ENCODE measurements around the gene FGFBP2. TPM values are rescaled to one million over a fixed set of nuclear protein-coding genes. Genes with fewer than 3 reads are reported as not detected.
A peak's percentile ranks its signal among the peaks of the same experiment; 100 is the strongest.

The FGFBP2 gene
- not detected in 2 replicates for total RNA-seq (2014; rRNA removed; shearing (Covaris generic); ENCODE audit: low replicate concordance)

GRCh38 chr4:15963001-15963451, at the start of gene FGFBP2:
FGFBP2 (minus strand) TSS chr4:15963175; CDS start chr4:15963129, 46 bp downstream.
- no peaks in the 10 kb centered on the region for H3K9me3 ChIP-seq
- no peaks in the 10 kb centered on the region for H3K36me3 ChIP-seq
- H3K27me3 ChIP-seq, result no peaks in the 10 kb centered on the region
- H3K4me3 ChIP-seq, result no peak within 1 kb of the TSS
- DNase-seq, result peak; percentile 31

DNA sequence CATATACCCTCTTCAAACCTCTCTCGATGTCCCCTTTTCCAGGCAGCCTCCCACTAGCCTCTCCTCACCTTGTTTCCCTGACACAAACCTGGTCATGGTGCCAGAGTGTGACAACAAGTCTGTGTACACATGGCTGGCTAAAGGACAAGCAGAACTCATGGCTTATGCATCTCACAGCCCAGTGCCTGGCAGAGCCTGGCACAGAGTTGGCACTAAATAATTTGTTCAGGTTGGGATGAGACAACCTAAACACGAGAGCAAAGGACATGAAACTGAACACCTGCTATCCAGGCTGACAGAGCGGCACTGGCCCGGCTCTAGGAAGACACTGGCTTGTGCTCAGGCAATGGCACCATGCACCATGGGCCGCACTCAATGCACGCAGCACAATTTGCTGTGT, 48.2 kb upstream of the FGFBP2 start:
- H3K27me3 ChIP-seq, result no peaks in the 10 kb centered on the region
- no peaks in the 10 kb centered on the region for H3K36me3 ChIP-seq
- H3K9me3 ChIP-seq, result no peaks in the 10 kb centered on the region
- DNase-seq, result no peak
- no peak overlapping the region for H3K4me3 ChIP-seq

GRCh38 chr4:16009153-16009552, 46.2 kb upstream of the FGFBP2 start:
- no peaks in the 10 kb centered on the region for H3K27me3 ChIP-seq
- H3K4me3 ChIP-seq, result no peak overlapping the region
- no peaks in the 10 kb centered on the region for H3K36me3 ChIP-seq
- no peak for DNase-seq
- no peaks in the 10 kb centered on the region for H3K9me3 ChIP-seq

- no peak for DNase-seq
- Histone ChIP-seq H3K36me3 (no peaks in the 10 kb centered on the region), H3K27me3 (no peaks in the 10 kb centered on the region), H3K4me3 (no peak overlapping the region), H3K9me3 (no peaks in the 10 kb centered on the region)
Observed at GRCh38 chr4:16007471-16008095, 44.6 kb upstream of the FGFBP2 start.

GRCh38 chr4:16006771-16007446, 43.9 kb upstream of the FGFBP2 start:
- H3K4me3 ChIP-seq, result no peak overlapping the region
- DNase-seq, result no peak
- no peaks in the 10 kb centered on the region for H3K27me3 ChIP-seq
- no peaks in the 10 kb centered on the region for H3K9me3 ChIP-seq
- H3K36me3 ChIP-seq, result no peaks in the 10 kb centered on the region

- no peak for DNase-seq
- H3K4me3 ChIP-seq, result no peak overlapping the region
- H3K27me3 ChIP-seq, result no peaks in the 10 kb centered on the region
- H3K9me3 ChIP-seq, result no peaks in the 10 kb centered on the region
- no peaks in the 10 kb centered on the region for H3K36me3 ChIP-seq
Observed at GRCh38 chr4:16005676-16006075, 42.7 kb upstream of the FGFBP2 start.

DNA sequence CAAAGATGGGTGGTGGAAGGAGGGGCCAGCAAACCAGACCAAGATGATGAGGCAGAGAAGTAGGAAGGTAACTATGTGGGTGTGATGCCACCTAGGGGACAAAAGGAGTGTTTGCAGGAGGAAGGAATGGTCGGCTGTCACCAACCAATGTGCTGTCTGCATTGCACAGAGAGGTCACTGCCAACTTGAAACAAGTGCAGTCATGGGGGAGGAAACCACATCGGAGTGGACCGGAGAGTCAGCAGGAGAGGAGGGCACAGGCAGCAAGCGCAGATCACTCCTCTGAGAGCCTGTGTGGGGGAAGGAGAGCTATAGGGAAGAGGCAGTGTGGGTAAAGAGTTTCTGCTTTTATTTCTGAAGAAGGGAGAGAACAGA, 38.5 kb upstream of the FGFBP2 start:
- no peaks in the 10 kb centered on the region for H3K9me3 ChIP-seq
- H3K4me3 ChIP-seq, result no peak overlapping the region
- H3K36me3 ChIP-seq, result no peaks in the 10 kb centered on the region
- H3K27me3 ChIP-seq, result no peaks in the 10 kb centered on the region
- DNase-seq, result peak; percentile 39

GRCh38 chr4:16000708-16001483, 37.9 kb upstream of the FGFBP2 start:
- H3K36me3 ChIP-seq, result no peaks in the 10 kb centered on the region
- H3K4me3 ChIP-seq, result no peak overlapping the region
- no peak for DNase-seq
- no peaks in the 10 kb centered on the region for H3K27me3 ChIP-seq
- no peaks in the 10 kb centered on the region for H3K9me3 ChIP-seq

DNA sequence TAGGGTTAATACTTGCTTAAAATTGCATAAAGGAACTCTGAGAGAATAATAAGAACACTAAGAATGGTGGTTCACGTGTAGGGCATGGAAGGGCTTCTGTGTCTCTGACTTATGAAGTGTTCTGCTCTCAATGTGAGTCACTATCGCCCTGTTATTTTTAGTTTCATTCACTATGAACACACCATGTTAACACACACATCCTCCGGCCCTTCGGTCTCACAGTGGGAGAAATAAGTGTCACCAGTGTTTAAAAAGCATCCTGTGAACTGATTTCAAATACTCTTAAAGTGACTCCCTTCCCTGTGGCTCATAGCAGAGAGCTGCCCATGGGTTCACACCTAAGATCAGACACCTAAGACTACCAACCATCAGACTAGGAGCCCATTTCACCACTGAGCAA, 33.8 kb upstream of the FGFBP2 start:
- no peak overlapping the region for H3K4me3 ChIP-seq
- H3K36me3 ChIP-seq, result no peaks in the 10 kb centered on the region
- H3K27me3 ChIP-seq, result no peaks in the 10 kb centered on the region
- H3K9me3 ChIP-seq, result no peaks in the 10 kb centered on the region
- no peak for DNase-seq

GRCh38 chr4:15995826-15996225, 32.9 kb upstream of the FGFBP2 start:
- Histone ChIP-seq H3K9me3 (no peaks in the 10 kb centered on the region), H3K27me3 (no peaks in the 10 kb centered on the region), H3K4me3 (no peak overlapping the region), H3K36me3 (no peaks in the 10 kb centered on the region)
- DNase-seq, result no peak

DNA sequence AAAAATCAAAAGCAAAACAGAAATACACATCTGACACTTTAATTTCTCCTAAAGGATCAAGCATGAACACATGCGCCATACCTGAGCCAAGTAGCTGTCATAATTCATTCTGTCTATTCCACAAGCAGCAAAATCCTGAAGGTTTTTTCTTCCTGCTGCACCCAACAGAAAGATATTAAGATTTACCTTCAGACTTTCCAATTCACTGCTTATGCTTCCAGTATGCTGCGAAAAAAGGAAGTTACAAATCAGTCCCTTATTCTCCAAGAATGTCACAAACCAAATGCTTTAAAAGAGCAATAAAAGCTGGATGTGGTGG, 29.2 kb upstream of the FGFBP2 start:
- Histone ChIP-seq H3K27me3 (no peaks in the 10 kb centered on the region), H3K9me3 (no peaks in the 10 kb centered on the region), H3K36me3 (no peaks in the 10 kb centered on the region), H3K4me3 (no peak overlapping the region)
- no peak for DNase-seq

DNA sequence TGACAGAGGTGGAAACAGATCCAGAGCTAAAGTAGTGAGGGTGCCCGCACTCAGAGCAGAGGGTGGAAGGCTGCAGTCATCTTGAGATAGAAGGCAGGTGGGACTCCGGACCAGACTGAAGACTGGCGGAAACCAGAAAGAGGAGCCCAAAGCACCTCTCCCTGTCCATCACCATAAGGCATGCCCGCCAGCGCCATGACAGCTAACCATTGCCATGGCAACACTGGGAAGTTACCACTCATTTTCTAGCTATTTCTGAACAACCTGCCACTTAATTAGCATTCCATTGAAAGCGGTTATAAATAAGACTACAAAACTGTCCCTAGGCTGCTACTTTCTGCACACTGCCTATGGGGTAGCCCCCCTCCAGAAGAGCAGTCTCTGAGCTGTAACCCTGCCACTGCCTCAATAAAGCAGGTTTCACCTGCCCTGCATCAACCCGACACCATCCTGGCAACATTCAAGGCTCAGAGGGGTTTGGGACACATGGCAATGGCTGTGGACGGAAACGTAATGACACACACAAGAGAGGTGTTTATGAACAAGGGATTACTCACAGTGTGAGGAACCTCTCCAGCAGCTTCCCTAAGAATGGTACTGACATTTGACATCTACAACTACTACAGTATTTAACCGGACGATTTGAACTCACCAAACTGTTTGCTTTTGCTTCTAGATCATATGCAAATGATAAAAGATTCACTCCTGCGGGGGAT, 27.8 kb upstream of the FGFBP2 start:
- no peak overlapping the region for H3K4me3 ChIP-seq
- H3K9me3 ChIP-seq, result no peaks in the 10 kb centered on the region
- no peak for DNase-seq
- no peaks in the 10 kb centered on the region for H3K36me3 ChIP-seq
- H3K27me3 ChIP-seq, result no peaks in the 10 kb centered on the region

DNA sequence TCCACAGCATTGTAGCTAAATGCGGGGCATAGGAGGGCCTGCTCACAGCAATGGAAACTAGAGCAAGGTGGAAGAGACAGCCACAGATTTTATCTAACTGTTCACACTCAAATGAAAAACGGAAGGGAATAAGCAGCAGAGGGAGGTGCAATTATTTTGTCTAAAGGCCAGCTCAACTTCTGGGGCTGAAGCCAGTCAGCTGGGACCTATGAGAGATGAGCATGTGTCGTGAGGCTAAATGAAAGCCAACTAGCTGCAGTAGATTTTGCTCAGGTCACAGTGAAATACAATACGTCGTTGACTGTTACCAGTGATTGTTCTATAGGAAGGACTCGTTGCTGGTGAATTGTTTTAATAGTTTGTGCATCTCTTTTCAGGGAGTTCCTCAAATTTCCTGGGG, 26.4 kb upstream of the FGFBP2 start:
- Histone ChIP-seq H3K27me3 (no peaks in the 10 kb centered on the region), H3K9me3 (no peaks in the 10 kb centered on the region), H3K4me3 (no peak overlapping the region), H3K36me3 (no peaks in the 10 kb centered on the region)
- DNase-seq, result peak; percentile 15

GRCh38 chr4:15988222-15988621, 25.2 kb upstream of the FGFBP2 start:
- no peaks in the 10 kb centered on the region for H3K36me3 ChIP-seq
- no peak for DNase-seq

DNA sequence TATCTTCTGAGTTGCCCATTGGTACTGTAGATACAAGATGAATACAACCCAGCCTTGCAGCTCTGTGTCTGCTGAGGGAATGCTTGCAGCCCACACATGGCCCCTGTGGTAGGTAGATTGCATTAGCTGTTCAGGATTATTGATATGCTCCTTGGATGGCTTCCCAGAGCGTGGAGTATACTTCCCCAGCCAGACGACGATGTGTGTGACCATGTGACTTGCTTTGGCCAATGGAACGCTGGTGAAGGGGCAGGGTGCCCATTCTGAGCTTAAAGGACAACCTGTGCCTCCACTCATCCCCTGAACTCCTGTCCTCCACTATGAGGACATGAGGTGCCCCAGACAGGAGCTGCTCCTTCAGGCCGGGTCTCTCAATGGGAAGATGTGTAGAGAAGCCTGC, 23.9 kb upstream of the FGFBP2 start:
- DNase-seq, result no peak
- Histone ChIP-seq H3K36me3 (no peaks in the 10 kb centered on the region), H3K4me3 (no peak overlapping the region), H3K9me3 (no peaks in the 10 kb centered on the region), H3K27me3 (no peaks in the 10 kb centered on the region)

More at GRCh38 chr4:15988222-15988621, 25.2 kb upstream of the FGFBP2 start:
- Histone ChIP-seq H3K4me3 (no peak overlapping the region), H3K9me3 (no peaks in the 10 kb centered on the region), H3K27me3 (no peaks in the 10 kb centered on the region)

DNA sequence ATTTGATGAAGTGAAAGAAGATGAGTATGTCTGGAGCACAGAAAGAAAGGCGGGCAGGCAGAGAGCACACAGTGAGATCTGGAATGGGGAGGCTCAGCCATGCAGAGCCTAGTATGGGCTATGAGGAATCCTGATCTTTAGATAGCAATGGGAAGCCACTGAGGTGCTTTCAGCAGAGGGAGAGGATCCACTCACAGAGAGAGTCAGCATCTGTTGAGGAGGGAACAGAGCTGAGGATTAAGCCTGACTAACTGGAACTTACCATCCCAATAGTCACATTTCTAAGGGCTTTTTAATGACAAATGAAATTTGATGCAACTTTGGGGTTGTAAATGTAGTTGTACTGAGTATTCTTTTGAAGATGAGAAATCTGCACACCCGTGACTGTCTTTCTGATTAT, 20.6 kb upstream of the FGFBP2 start:
- no peak for DNase-seq
- Histone ChIP-seq H3K9me3 (no peaks in the 10 kb centered on the region), H3K4me3 (no peak overlapping the region), H3K36me3 (no peaks in the 10 kb centered on the region), H3K27me3 (no peaks in the 10 kb centered on the region)

- H3K36me3 ChIP-seq, result no peaks in the 10 kb centered on the region
- no peak for DNase-seq
Observed at GRCh38 chr4:15982842-15983524, 20.0 kb upstream of the FGFBP2 start.

More at GRCh38 chr4:15982842-15983524, 20.0 kb upstream of the FGFBP2 start:
- no peaks in the 10 kb centered on the region for H3K9me3 ChIP-seq
- H3K4me3 ChIP-seq, result no peak overlapping the region
- H3K27me3 ChIP-seq, result no peaks in the 10 kb centered on the region
